Tibial artery (tissue), 4 donors: ENCODE measurements around the gene LEO1.

Experiments used
- DNase-seq, 2 donors: peaks; one replicate each; pipeline ENCODE4 v3.0.0-alpha.2; 2019
- H3K27ac ChIP-seq, 2 donors: fragments of 200-600 bp; sonication (generic) in 1 of 2; 1 replicate in 1 of 2; 2 replicates in 1 of 2; pipeline ENCODE4 v1.5.1; 2018 to 2019; ENCODE audit warnings: mild to moderate bottlenecking in 1 of 2
- H3K27me3 ChIP-seq, 2 donors: fragments of 200-600 bp; sonication (generic) in 1 of 2; one replicate each; pipeline versions ENCODE4 v1.5.1 to v1.6.0; 2016 to 2019
- H3K36me3 ChIP-seq, 3 donors: fragments of 200-600 bp; sonication (generic) in 2 of 3; one replicate each; pipeline ENCODE4 v1.5.1; 2016 to 2019; ENCODE audit warnings: mild to moderate bottlenecking in 2 of 3
- H3K4me1 ChIP-seq, 4 donors: fragments of 200-600 bp; sonication (generic) in 2 of 4; 1 replicate in 3 of 4; 2 replicates in 1 of 4; pipeline ENCODE4 v1.5.1; 2016 to 2019
- H3K4me3 ChIP-seq, 2 donors: fragments of 200-600 bp; sonication (generic) in 1 of 2; 1 replicate in 1 of 2; 2 replicates in 1 of 2; pipeline ENCODE4 v1.5.1; 2018 to 2019; ENCODE audit warnings: mild to moderate bottlenecking in 2 of 2
- H3K9me3 ChIP-seq, 3 donors: fragments of 200-600 bp; sonication (generic) in 1 of 3; one replicate each; pipeline ENCODE4 v1.5.1; 2016 to 2019
- intact Hi-C: fragments of 100-400 bp; cut with DNase I; formaldehyde crosslinking; loops from one replicate; pipeline ENCODE4 v1.15.0; 2023; ENCODE audit warnings: low total_unique reads
- TF ChIP-seq, protein P1 (sequence below), 2 experiments: fragments of 200-600 bp in 1 of 2; fragments of 450-650 bp in 1 of 2; IDR thresholded peaks; one replicate each; pipeline ENCODE4 v1.5.1; 2017 to 2019; ENCODE audit warnings: antibody characterized with exemption in 2 of 2, mild to moderate bottlenecking in 1 of 2, moderate library complexity in 1 of 2

Gene LEO1

GRCh38 chr15:51973220-51973619, 1.6 kb upstream of the LEO1 start:
- Histone ChIP-seq H3K36me3 (no peaks in the 10 kb centered on the region), H3K9me3 (no peaks in the 10 kb centered on the region), H3K4me1 (peaks cover 0 to 15% (median 9%) of the 10 kb centered on the region in 4 donors), H3K27me3 (no peaks in the 10 kb centered on the region), H3K4me3 (no peak overlapping the region), H3K27ac (no peak overlapping the region)
- intact Hi-C loops: loop anchor here (5.0 kb wide), 1 partner anchor 104 kb away; no protein-coding TSS in a partner anchor
- no peak for DNase-seq
- TF ChIP-seq, protein P1, sequence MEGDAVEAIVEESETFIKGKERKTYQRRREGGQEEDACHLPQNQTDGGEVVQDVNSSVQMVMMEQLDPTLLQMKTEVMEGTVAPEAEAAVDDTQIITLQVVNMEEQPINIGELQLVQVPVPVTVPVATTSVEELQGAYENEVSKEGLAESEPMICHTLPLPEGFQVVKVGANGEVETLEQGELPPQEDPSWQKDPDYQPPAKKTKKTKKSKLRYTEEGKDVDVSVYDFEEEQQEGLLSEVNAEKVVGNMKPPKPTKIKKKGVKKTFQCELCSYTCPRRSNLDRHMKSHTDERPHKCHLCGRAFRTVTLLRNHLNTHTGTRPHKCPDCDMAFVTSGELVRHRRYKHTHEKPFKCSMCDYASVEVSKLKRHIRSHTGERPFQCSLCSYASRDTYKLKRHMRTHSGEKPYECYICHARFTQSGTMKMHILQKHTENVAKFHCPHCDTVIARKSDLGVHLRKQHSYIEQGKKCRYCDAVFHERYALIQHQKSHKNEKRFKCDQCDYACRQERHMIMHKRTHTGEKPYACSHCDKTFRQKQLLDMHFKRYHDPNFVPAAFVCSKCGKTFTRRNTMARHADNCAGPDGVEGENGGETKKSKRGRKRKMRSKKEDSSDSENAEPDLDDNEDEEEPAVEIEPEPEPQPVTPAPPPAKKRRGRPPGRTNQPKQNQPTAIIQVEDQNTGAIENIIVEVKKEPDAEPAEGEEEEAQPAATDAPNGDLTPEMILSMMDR (IDR thresholded peaks at IDR 0.05): no peak

DNA sequence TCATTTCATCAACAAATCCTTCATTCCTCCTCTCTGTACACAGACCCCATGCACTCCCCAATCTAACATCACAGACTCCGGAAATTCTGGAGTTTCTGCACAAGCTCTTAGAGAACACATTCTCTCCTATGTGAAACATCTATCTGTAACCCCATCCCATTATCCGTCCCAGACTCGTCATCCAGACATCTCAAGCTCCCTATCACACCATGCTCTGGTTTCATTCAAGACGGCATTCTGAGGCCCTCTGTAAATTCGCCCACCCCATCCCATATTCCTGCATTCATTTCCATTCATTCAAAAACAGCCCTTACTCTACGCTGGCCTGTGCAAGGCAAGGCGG, 575 bp downstream of the LEO1 start:
- intact Hi-C loops: loop anchor here (5.0 kb wide), 1 partner anchor 106 kb away; no protein-coding TSS in a partner anchor
- TF ChIP-seq, protein P1 (IDR thresholded peaks at IDR 0.05): no peak
- DNase-seq: no peak

GRCh38 chr15:51970132-51970817, 1.3 kb downstream of the LEO1 start:
- Histone ChIP-seq H3K4me1 (peaks cover 0 to 15% (median 9%) of the 10 kb centered on the region in 4 donors), H3K27me3 (no peaks in the 10 kb centered on the region), H3K4me3 (no peak overlapping the region), H3K27ac (no peak overlapping the region), H3K36me3 (peaks cover 0 to 4% (median 4%) of the 10 kb centered on the region in 3 donors), H3K9me3 (peaks cover 0 to 9% (median 0%) of the 10 kb centered on the region in 3 donors)
- TF ChIP-seq, protein P1 (IDR thresholded peaks at IDR 0.05): no peak
- no peak for DNase-seq
- intact Hi-C loops: loop anchor here (5.0 kb wide), 1 partner anchor 107 kb away; no protein-coding TSS in a partner anchor

More for the DNA sequence above, 575 bp downstream of the LEO1 start:
- Histone ChIP-seq H3K36me3 (peaks cover 0 to 4% (median 0%) of the 10 kb centered on the region in 3 donors), H3K4me1 (peaks cover 0 to 15% (median 9%) of the 10 kb centered on the region in 4 donors), H3K9me3 (peaks cover 0 to 9% (median 0%) of the 10 kb centered on the region in 3 donors), H3K27ac (peak overlapping the region; percentile 86 to 88), H3K4me3 (peak overlapping the region; percentile 68 to 71), H3K27me3 (no peaks in the 10 kb centered on the region)

GRCh38 chr15:51969728-51970127, 1.9 kb downstream of the LEO1 start:
- TF ChIP-seq, protein P1 (IDR thresholded peaks at IDR 0.05): no peak
- H3K27me3 ChIP-seq: no peaks in the 10 kb centered on the region
- H3K9me3 ChIP-seq: peaks cover 0 to 9% (median 0%) of the 10 kb centered on the region in 3 donors
- H3K36me3 ChIP-seq: peaks cover 0 to 9% (median 8%) of the 10 kb centered on the region in 3 donors
- intact Hi-C loops: loop anchor here (5.0 kb wide), 1 partner anchor 108 kb away; no protein-coding TSS in a partner anchor
- H3K27ac ChIP-seq: no peak overlapping the region
- H3K4me3 ChIP-seq: no peak overlapping the region
- no peak for DNase-seq
- H3K4me1 ChIP-seq: peaks cover 0 to 15% (median 9%) of the 10 kb centered on the region in 4 donors

DNA sequence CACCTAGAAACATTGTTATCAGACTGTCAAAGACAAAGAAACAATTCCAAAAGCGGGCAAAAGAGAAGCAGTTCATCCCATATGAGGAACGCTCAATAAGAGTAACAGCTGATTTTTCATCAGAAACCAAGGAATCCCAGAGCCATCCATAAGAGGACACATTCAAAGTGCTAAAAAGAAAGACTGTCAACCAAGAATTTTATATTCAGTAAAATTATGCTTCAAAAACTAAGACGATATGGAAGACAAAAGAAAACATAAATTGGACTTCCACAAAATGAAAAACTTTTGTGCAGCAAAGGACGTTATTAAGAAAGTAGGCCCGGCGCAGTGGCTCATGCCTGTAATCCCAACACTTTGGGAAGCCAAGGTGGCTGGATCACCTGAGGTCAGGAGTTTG, 4.0 kb downstream of the LEO1 start:
- H3K4me1 ChIP-seq: peaks cover 0 to 15% (median 9%) of the 10 kb centered on the region in 4 donors
- H3K27me3 ChIP-seq: no peaks in the 10 kb centered on the region
- TF ChIP-seq, protein P1 (IDR thresholded peaks at IDR 0.05): no peak
- H3K4me3 ChIP-seq: no peak overlapping the region
- intact Hi-C loops: no loop called here
- no peak overlapping the region for H3K27ac ChIP-seq
- no peak for DNase-seq
- H3K9me3 ChIP-seq: peaks cover 0 to 9% (median 0%) of the 10 kb centered on the region in 3 donors
- H3K36me3 ChIP-seq: peaks cover 1 to 11% (median 8%) of the 10 kb centered on the region in 3 donors
